Neuronal stem cell (in vitro differentiated cells): ENCODE results near the gene BLTP1.

ENCODE experiments used
- DNase-seq: peaks from one replicate; pipeline ENCODE4 v3.0.0-alpha.2; 2013; ENCODE audit warnings: low spot score
- H2AFZ ChIP-seq: one replicate; pipeline ENCODE4 v1.6.1; 2013; ENCODE audit warnings: mild to moderate bottlenecking, low read length, inconsistent platforms
- H2AK5ac ChIP-seq: 2 replicates; pipeline ENCODE4 v1.6.1; 2013; ENCODE audit warnings: low read depth, mild to moderate bottlenecking, inconsistent platforms, low read length, moderate library complexity, mixed read lengths
- H2BK120ac ChIP-seq: 2 replicates; pipeline ENCODE4 v1.6.1; 2013; ENCODE audit warnings: low read depth, mild to moderate bottlenecking, inconsistent platforms, low read length, moderate library complexity, mixed read lengths
- H2BK12ac ChIP-seq: one replicate; pipeline ENCODE4 v1.6.1; 2013; ENCODE audit warnings: low read length, inconsistent platforms
- H2BK15ac ChIP-seq: 2 replicates; pipeline ENCODE4 v1.6.1; 2013; ENCODE audit warnings: mild to moderate bottlenecking, low read length, inconsistent platforms, mixed read lengths
- H2BK5ac ChIP-seq: one replicate; pipeline ENCODE4 v1.6.1; 2013; ENCODE audit warnings: inconsistent platforms, mild to moderate bottlenecking, low read length, moderate library complexity
- H3K14ac ChIP-seq: one replicate; pipeline ENCODE4 v1.6.1; 2013; ENCODE audit warnings: low read length, inconsistent platforms
- H3K18ac ChIP-seq: 2 replicates; pipeline ENCODE4 v1.6.1; 2013; ENCODE audit warnings: low read length, inconsistent platforms
- H3K23ac ChIP-seq: 2 replicates; pipeline ENCODE4 v1.6.1; 2013; ENCODE audit warnings: low read depth, mild to moderate bottlenecking, mixed read lengths, low read length, inconsistent platforms; ENCODE audit not compliant: poor library complexity
- H3K27ac ChIP-seq: replicated peaks from 3 replicates; pipeline ENCODE4 v1.5.1; 2013; ENCODE audit warnings: low read length, inconsistent platforms
- H3K27me3 ChIP-seq, 3 experiments: 2 replicates each; pipeline ENCODE4 v1.6.1; 2013; ENCODE audit warnings: low read length in 3 of 3, mild to moderate bottlenecking in 2 of 3, inconsistent platforms in 1 of 3, low read depth in 1 of 3, mixed read lengths in 1 of 3, moderate library complexity in 1 of 3; ENCODE audit not compliant: control insufficient read depth in 3 of 3, insufficient read depth in 3 of 3
- H3K36me3 ChIP-seq, 2 donors: replicated peaks in 1 of 2; 2 replicates each; pipeline ENCODE4 v1.6.1; 2013; ENCODE audit warnings: low read length in 2 of 2; ENCODE audit not compliant: control insufficient read depth in 2 of 2, insufficient read depth in 2 of 2
- H3K4ac ChIP-seq: 2 replicates; pipeline ENCODE4 v1.6.1; 2013; ENCODE audit warnings: inconsistent platforms, mild to moderate bottlenecking, low read length, moderate library complexity
- H3K4me1 ChIP-seq, 2 donors: 1 replicate in 1 of 2; 2 replicates in 1 of 2; pipeline ENCODE4 v1.6.1; 2013; ENCODE audit warnings: low read length in 2 of 2, low read depth in 1 of 2; ENCODE audit not compliant: control insufficient read depth in 2 of 2, insufficient read depth in 1 of 2
- H3K4me2 ChIP-seq: one replicate; pipeline ENCODE4 v1.6.1; 2013; ENCODE audit warnings: mild to moderate bottlenecking, low read length, inconsistent platforms; ENCODE audit not compliant: insufficient read depth, poor library complexity, severe bottlenecking
- H3K4me3 ChIP-seq, 2 donors: 2 replicates each; pipeline ENCODE4 v1.5.1; 2013; ENCODE audit warnings: low read length in 2 of 2, mild to moderate bottlenecking in 2 of 2, inconsistent platforms in 1 of 2, moderate library complexity in 1 of 2
- H3K79me1 ChIP-seq: one replicate; pipeline ENCODE4 v1.6.1; 2013; ENCODE audit warnings: low read depth, mild to moderate bottlenecking, inconsistent platforms, low read length, moderate library complexity
- H3K9ac ChIP-seq: one replicate; pipeline ENCODE4 v1.6.1; 2013; ENCODE audit warnings: mild to moderate bottlenecking, low read depth, low read length, inconsistent platforms; ENCODE audit not compliant: poor library complexity
- H3K9me3 ChIP-seq, 2 donors: replicated peaks in 1 of 2; 2 replicates each; pipeline versions ENCODE3 to v1.6.1; 2013; ENCODE audit warnings: low read length in 2 of 2, mild to moderate bottlenecking in 2 of 2, inconsistent platforms in 1 of 2, low read depth in 1 of 2, mixed read lengths in 1 of 2, moderate library complexity in 1 of 2; ENCODE audit not compliant: control insufficient read depth in 2 of 2, insufficient read depth in 1 of 2
- H4K8ac ChIP-seq: one replicate; pipeline ENCODE4 v1.6.1; 2013; ENCODE audit warnings: low read depth, mild to moderate bottlenecking, inconsistent platforms, low read length, moderate library complexity
- H4K91ac ChIP-seq: one replicate; pipeline ENCODE4 v1.6.1; 2013; ENCODE audit warnings: low read length, low read depth, mild to moderate bottlenecking, inconsistent platforms; ENCODE audit not compliant: poor library complexity
- WGBS, 2 donors: extraction: QIAGEN DNeasy Blood & Tissue Kit; methylation state at CpG; one replicate each; pipeline ENCODE4 v1.1.7; 2013; ENCODE audit warnings: missing lambda C conversion rate in 2 of 2, mixed read lengths in 1 of 2; ENCODE audit not compliant: insufficient read length in 2 of 2, insufficient replicate concordance in 1 of 2; ENCODE audit errors: extremely low coverage in 2 of 2; 5-methylcytosine and 5-hydroxymethylcytosine counted together

BLTP1 gene

DNA sequence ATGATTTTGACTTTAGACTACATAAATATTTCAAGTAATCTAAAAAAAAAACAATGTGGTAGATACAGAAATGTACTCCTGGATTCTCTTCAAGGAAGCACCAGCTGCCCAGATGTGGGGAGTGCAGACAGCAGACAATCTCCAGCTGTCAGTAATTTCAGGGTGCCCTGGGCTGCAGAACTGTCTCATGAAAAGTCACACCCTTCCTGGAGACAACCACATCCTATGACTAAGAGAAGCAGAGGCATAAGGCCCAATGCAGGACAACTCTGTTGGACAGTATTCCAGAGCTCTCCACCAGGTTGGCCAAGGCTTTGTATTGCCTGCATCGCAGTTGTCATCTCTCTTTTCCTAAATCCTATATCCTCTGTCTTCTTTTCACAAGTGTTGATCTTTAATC lies 34.4 kb upstream of the BLTP1 start:
- Histone ChIP-seq H3K9me3 (no peaks in the 10 kb centered on the region), H2AK5ac (no peak overlapping the region), H4K91ac (no peak overlapping the region), H2AFZ (no peak overlapping the region), H3K4ac (no peak overlapping the region), H2BK120ac (no peak overlapping the region), H2BK12ac (no peak overlapping the region), H3K27ac (no peak overlapping the region), H2BK15ac (no peak overlapping the region), H2BK5ac (no peak overlapping the region), H3K14ac (no peak overlapping the region), H3K9ac (no peak overlapping the region), H3K23ac (no peak overlapping the region), H3K4me3 (no peak overlapping the region), H4K8ac (no peak overlapping the region), H3K79me1 (no peaks in the 10 kb centered on the region), H3K4me1 (no peaks in the 10 kb centered on the region), H3K4me2 (no peak overlapping the region), H3K18ac (no peak overlapping the region), H3K27me3 (no peaks in the 10 kb centered on the region), H3K36me3 (no peaks in the 10 kb centered on the region)
- WGBS, 2 donors = no CpG with 5 or more reads among the region's 1 CpG
- DNase-seq = no peak

DNA sequence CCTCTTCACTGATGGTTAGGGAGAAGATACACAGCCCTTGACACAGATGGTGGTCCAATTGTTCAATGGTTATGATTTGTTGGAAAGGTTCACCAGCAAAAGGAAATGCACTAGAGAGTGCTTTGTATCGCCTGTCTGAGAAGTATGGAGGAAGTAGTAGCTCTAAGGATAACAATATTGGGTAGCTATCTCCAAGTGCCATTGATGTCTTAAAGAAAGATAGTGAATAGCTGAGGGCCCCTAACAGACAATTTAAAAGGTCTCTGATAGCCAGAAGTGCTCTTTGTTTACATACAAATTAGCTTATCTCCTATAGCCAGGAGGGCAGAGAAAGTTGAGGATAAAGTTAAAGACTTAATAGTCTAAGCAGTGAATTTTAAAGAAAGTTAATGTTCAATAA lies 33.9 kb upstream of the BLTP1 start:
- H2BK15ac ChIP-seq = no peak overlapping the region
- no peak overlapping the region for H4K91ac ChIP-seq
- H2AK5ac ChIP-seq = no peak overlapping the region
- no peak overlapping the region for H3K18ac ChIP-seq
- no peak overlapping the region for H3K23ac ChIP-seq
- H3K4me3 ChIP-seq = no peak overlapping the region
- no peak overlapping the region for H2BK120ac ChIP-seq
- H3K9ac ChIP-seq = no peak overlapping the region
- no peak for DNase-seq
- no peak overlapping the region for H4K8ac ChIP-seq
- no peak overlapping the region for H3K27ac ChIP-seq
- H3K27me3 ChIP-seq = no peaks in the 10 kb centered on the region
- H2BK5ac ChIP-seq = no peak overlapping the region
- H3K14ac ChIP-seq = no peak overlapping the region
- no peak overlapping the region for H3K4ac ChIP-seq
- no peaks in the 10 kb centered on the region for H3K4me1 ChIP-seq
- WGBS, 2 donors = no CpG with 5 or more reads among the region's 1 CpG
- no peaks in the 10 kb centered on the region for H3K36me3 ChIP-seq
- H2BK12ac ChIP-seq = no peak overlapping the region
- no peak overlapping the region for H2AFZ ChIP-seq
- no peaks in the 10 kb centered on the region for H3K79me1 ChIP-seq
- H3K4me2 ChIP-seq = no peak overlapping the region
- no peaks in the 10 kb centered on the region for H3K9me3 ChIP-seq

DNA sequence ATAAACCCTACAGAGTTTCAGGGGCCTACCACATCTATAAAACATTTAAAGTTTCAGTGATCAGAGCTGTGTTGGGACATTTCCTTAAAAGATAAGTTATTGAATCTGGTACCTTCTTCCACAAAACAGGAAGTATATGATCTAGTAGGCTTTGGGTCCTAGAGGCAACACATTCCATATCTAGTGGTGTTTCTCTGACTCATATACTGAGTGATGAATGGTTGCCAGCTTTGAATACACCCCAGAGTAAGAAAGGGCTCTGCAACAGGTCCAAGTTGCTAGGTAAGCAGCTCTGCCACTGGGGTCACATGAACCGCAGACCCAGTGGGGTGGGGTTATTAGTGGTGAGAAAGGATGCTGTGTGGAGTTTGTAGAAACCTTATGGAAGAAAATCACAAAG lies 32.4 kb upstream of the BLTP1 start:
- H3K27me3 ChIP-seq = no peaks in the 10 kb centered on the region
- H3K18ac ChIP-seq = no peak overlapping the region
- no peaks in the 10 kb centered on the region for H3K9me3 ChIP-seq
- H2AFZ ChIP-seq = no peak overlapping the region
- H3K4me3 ChIP-seq = no peak overlapping the region
- no peaks in the 10 kb centered on the region for H3K36me3 ChIP-seq
- WGBS, 2 donors = no CpG with 5 or more reads among the region's 1 CpG
- H3K4me2 ChIP-seq = no peak overlapping the region
- H2BK15ac ChIP-seq = no peak overlapping the region
- H2AK5ac ChIP-seq = no peak overlapping the region
- H3K27ac ChIP-seq = no peak overlapping the region
- H3K14ac ChIP-seq = no peak overlapping the region
- no peak overlapping the region for H2BK120ac ChIP-seq
- no peaks in the 10 kb centered on the region for H3K4me1 ChIP-seq
- no peak overlapping the region for H4K91ac ChIP-seq
- no peaks in the 10 kb centered on the region for H3K79me1 ChIP-seq
- H4K8ac ChIP-seq = no peak overlapping the region
- no peak overlapping the region for H2BK5ac ChIP-seq
- no peak overlapping the region for H2BK12ac ChIP-seq
- no peak overlapping the region for H3K4ac ChIP-seq
- DNase-seq = no peak
- no peak overlapping the region for H3K9ac ChIP-seq
- H3K23ac ChIP-seq = no peak overlapping the region

DNA sequence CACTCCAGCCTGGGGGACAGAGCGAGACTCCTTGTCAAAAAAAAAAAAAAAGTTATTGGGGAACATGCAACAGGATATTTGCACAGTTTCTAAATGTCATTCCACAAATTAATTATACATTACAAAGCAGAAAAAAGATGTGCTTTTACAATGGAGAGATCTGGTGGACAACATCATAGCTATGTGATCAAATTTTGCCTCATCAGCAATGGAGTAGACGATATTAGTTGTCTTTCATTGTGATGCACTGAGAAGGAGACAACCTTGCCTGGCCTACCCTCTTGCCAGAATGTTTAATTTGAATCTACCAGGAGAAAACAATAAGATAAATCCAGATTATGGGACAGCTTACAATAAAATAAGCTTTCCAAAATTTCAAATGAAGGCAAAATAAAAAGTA lies 30.5 kb upstream of the BLTP1 start:
- Histone ChIP-seq H4K91ac (no peak overlapping the region), H2BK120ac (no peak overlapping the region), H3K4me3 (no peak overlapping the region), H3K36me3 (no peaks in the 10 kb centered on the region), H3K9me3 (no peaks in the 10 kb centered on the region), H2AK5ac (no peak overlapping the region), H3K27me3 (no peaks in the 10 kb centered on the region), H3K9ac (no peak overlapping the region), H3K14ac (no peak overlapping the region), H4K8ac (no peak overlapping the region), H3K4ac (no peak overlapping the region), H3K18ac (no peak overlapping the region), H3K23ac (no peak overlapping the region), H3K4me1 (no peaks in the 10 kb centered on the region), H3K4me2 (no peak overlapping the region), H2BK12ac (no peak overlapping the region), H2BK15ac (no peak overlapping the region), H2BK5ac (no peak overlapping the region), H3K27ac (no peak overlapping the region), H2AFZ (no peak overlapping the region), H3K79me1 (no peaks in the 10 kb centered on the region)
- no CpG with 5 or more reads among the region's 2 CpGs for WGBS, 2 donors
- DNase-seq = no peak
